ENCODE measurements around the gene GRHL1. TPM values are rescaled to one million over a fixed set of nuclear protein-coding genes. Genes with fewer than 3 reads are reported as not detected.

The GRHL1 gene
- total and polyA plus RNA-seq, 2 of the 4 experiments (the other 2 are of a cell fraction), result 0.18 to 0.21 TPM

GRCh38 chr2:10031886-10032745 is 80.6 kb downstream of the GRHL1 start (continued):
- no peak for TF ChIP-seq MAZ (IDR thresholded peaks at IDR 0.05; ENCODE audit: borderline replicate concordance, low read depth, low read length)

- no peaks in the 10 kb centered on the region for H4K20me1 ChIP-seq (ENCODE audit: insufficient read depth, low read length)
- H3K4me1 ChIP-seq (ENCODE audit: control insufficient read depth, insufficient read depth, low read length), result peaks cover 6% of the 10 kb centered on the region; the same call in 1 of the 2 replicates
- no peaks in the 10 kb centered on the region for H3K9me3 ChIP-seq (ENCODE audit: control insufficient read depth, insufficient read depth, low read length)
- H3K4me3 ChIP-seq (ENCODE audit: insufficient read depth, low read depth, low read length), result no peak overlapping the region
- dilution Hi-C loops (cut with HindIII; ENCODE audit: low sequenced_read_pairs, unreplicated experiment) (no loop called here), intact Hi-C loops (cut with micrococcal nuclease) (no loop called here), in situ Hi-C loops (cut with MboI; ENCODE audit: low sequenced_read_pairs) (no loop called here)
- H3K56ac ChIP-seq (ENCODE audit: extremely low read depth, insufficient read depth, low read length), result no peak overlapping the region
- H3K4me2 ChIP-seq (ENCODE audit: low read depth, low read length), result no peak overlapping the region
- no CpG with 5 or more reads among the region's 7 CpGs for WGBS, 2 experiments (ENCODE audit: extremely low coverage in 2 of 2, insufficient read length in 1 of 2)
- no peak overlapping the region for H2BK20ac ChIP-seq (ENCODE audit: low read depth, low read length)
- no TSS peak for BruUV-seq (replicated peaks)
- no peak overlapping the region for H3K27ac ChIP-seq (ENCODE audit: insufficient read depth, low read length)
- H3K23ac ChIP-seq (ENCODE audit: low read depth, low read length), result no peak overlapping the region
- no peak overlapping the region for H4K91ac ChIP-seq (ENCODE audit: insufficient read depth, low read depth, low read length)
- no peak overlapping the region for H2BK15ac ChIP-seq (ENCODE audit: low read depth, low read length)
- H3K9me1 ChIP-seq (ENCODE audit: insufficient read depth, low read length), result peaks cover 3% of the 10 kb centered on the region; the same call in 1 of the 2 replicates
- H3K4ac ChIP-seq (ENCODE audit: low read depth, low read length), result no peak overlapping the region
- ChIA-PET POLR2A (ENCODE audit: unreplicated experiment) (no interaction called here), CTCF (no interaction called here)
- H3K79me1 ChIP-seq (ENCODE audit: low read depth in 1 of 2, low read length in 2 of 2), result no peaks in the 10 kb centered on the region
- no peak overlapping the region for H3K14ac ChIP-seq (replicated peaks; ENCODE audit: low read depth, low read length)
- no peak for ATAC-seq (ENCODE audit: low read depth)
- no peak overlapping the region for H2BK120ac ChIP-seq (ENCODE audit: low read depth, low read length)
- H4K8ac ChIP-seq (ENCODE audit: low read depth in 2 of 2, low read length in 2 of 2), result no peak overlapping the region
- H3K27me3 ChIP-seq (ENCODE audit: control insufficient read depth, insufficient read depth, low read length), result no peaks in the 10 kb centered on the region
- no peak overlapping the region for H2BK5ac ChIP-seq (ENCODE audit: low read depth, low read length, poor library complexity, severe bottlenecking)
- no peak overlapping the region for H3K9ac ChIP-seq (ENCODE audit: low read depth, low read length)
- H3K36me3 ChIP-seq (ENCODE audit: control insufficient read depth, insufficient read depth, low read length), result no peaks in the 10 kb centered on the region
- no peak overlapping the region for H3K18ac ChIP-seq (ENCODE audit: low read depth, low read length)
- no peak for DNase-seq
- no peak overlapping the region for H2AFZ ChIP-seq (replicated peaks; ENCODE audit: low read length, poor library complexity)
- H4K5ac ChIP-seq (ENCODE audit: low read depth, low read length), result no peak overlapping the region
- TF ChIP-seq NFE2L2 (IDR thresholded peaks at IDR 0.05; ENCODE audit: low read depth, low read length), result no peak
- TF ChIP-seq SMC3 (IDR thresholded peaks at IDR 0.05; ENCODE audit: low read depth, low read length), result no peak
- TF ChIP-seq MAZ (IDR thresholded peaks at IDR 0.05; ENCODE audit: borderline replicate concordance, low read depth, low read length), result no peak
- H2AK9ac ChIP-seq (replicated peaks; ENCODE audit: low read depth, low read length, poor library complexity), result no peak overlapping the region
- H2AK5ac ChIP-seq (ENCODE audit: low read depth, low read length), result no peak overlapping the region
Observed at GRCh38 chr2:10032746-10033105, 81.2 kb downstream of the GRHL1 start.

Data from IMR-90 (cell line).